ENCODE data around the gene ERC2. TPM values are rescaled to one million over a fixed set of nuclear protein-coding genes. Genes with fewer than 3 reads are reported as not detected.
"Not testable (repeated sequence)": the region's sequence is repeated elsewhere in the genome, so short reads cannot be mapped to it uniquely, and the experiment has no call there.

The ERC2 gene
- total RNA-seq, 3 donors from 2014 or later: 0.16 TPM; not detected in 2

GRCh38 chr3:56094170-56094569 is 374.1 kb downstream of the ERC2 start:
- ATAC-seq (no peak), DNase-seq (no peak)
- Mint-ChIP-seq H3K4me3 (no peak overlapping the region), H3K36me3 (ENCODE audit: insufficient read depth) (no peaks in the 10 kb centered on the region), H3K9me3 (peaks cover 3% of the 10 kb centered on the region), H3K4me1 (ENCODE audit: low read depth) (no peaks in the 10 kb centered on the region), H3K27me3 (ENCODE audit: low read depth) (peaks cover 4% of the 10 kb centered on the region)

- no peaks in the 10 kb centered on the region for H3K9me3 Mint-ChIP-seq
- H3K36me3 Mint-ChIP-seq (ENCODE audit: insufficient read depth): no peaks in the 10 kb centered on the region
- ATAC-seq (no peak), DNase-seq (no peak)
- no peak overlapping the region for H3K4me3 Mint-ChIP-seq
- H3K27me3 Mint-ChIP-seq (ENCODE audit: low read depth): peaks cover 4% of the 10 kb centered on the region
- H3K4me1 Mint-ChIP-seq (ENCODE audit: low read depth): no peaks in the 10 kb centered on the region
These were observed 378.5 kb downstream of the ERC2 start for GRCh38 chr3:56089739-56090138.

DNA sequence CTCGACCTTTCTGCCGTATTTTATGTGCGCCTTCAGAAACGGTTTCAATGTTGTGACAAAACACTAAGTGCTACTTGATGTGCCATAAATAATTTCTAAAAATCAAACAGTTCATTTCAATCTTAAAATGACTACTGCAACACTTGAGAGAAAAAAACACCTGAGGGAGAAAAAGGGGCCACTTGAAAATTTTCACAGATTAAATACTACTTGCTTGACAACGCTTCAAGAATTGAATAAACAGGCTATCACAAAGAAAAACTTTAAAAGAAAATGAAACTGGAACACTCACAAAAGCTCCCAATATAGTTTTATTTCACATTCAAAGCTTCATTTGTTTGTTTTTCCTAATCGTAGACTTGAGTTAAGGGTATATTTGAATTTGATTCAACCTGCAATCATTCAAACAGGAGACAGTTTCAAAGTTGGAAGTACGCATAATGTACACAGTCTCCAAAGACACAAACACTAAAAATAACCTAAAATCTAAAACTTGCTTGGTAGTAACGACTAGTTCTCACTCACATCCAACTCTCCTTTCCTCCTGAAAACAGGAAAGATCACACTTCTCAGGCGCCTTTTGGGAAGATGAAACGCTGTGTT is 380.7 kb downstream of the ERC2 start:
- Mint-ChIP-seq H3K9me3 (no peaks in the 10 kb centered on the region), H3K27me3 (ENCODE audit: low read depth) (peaks cover 4% of the 10 kb centered on the region), H3K4me1 (ENCODE audit: low read depth) (no peaks in the 10 kb centered on the region), H3K36me3 (ENCODE audit: insufficient read depth) (no peaks in the 10 kb centered on the region), H3K4me3 (no peak overlapping the region)
- DNase-seq (no peak), ATAC-seq (no peak)

- no peaks in the 10 kb centered on the region for H3K9me3 Mint-ChIP-seq
- DNase-seq (no peak), ATAC-seq (no peak)
- H3K27me3 Mint-ChIP-seq (ENCODE audit: low read depth): peaks cover 4% of the 10 kb centered on the region
- no peaks in the 10 kb centered on the region for H3K4me1 Mint-ChIP-seq (ENCODE audit: low read depth)
- no peaks in the 10 kb centered on the region for H3K36me3 Mint-ChIP-seq (ENCODE audit: insufficient read depth)
- no peak overlapping the region for H3K4me3 Mint-ChIP-seq
These were observed 381.9 kb downstream of the ERC2 start for GRCh38 chr3:56086355-56086754.

- no peaks in the 10 kb centered on the region for H3K4me1 Mint-ChIP-seq (ENCODE audit: low read depth)
- no peaks in the 10 kb centered on the region for H3K36me3 Mint-ChIP-seq (ENCODE audit: insufficient read depth)
- ATAC-seq (no peak), DNase-seq (no peak)
- H3K4me3 Mint-ChIP-seq: no peak overlapping the region
- no peaks in the 10 kb centered on the region for H3K9me3 Mint-ChIP-seq
- H3K27me3 Mint-ChIP-seq (ENCODE audit: low read depth): no peaks in the 10 kb centered on the region
These were observed 387.0 kb downstream of the ERC2 start for GRCh38 chr3:56081246-56081645.

GRCh38 chr3:56076746-56077145 is 391.5 kb downstream of the ERC2 start:
- Mint-ChIP-seq H3K4me1 (ENCODE audit: low read depth) (no peaks in the 10 kb centered on the region), H3K27me3 (ENCODE audit: low read depth) (no peaks in the 10 kb centered on the region), H3K4me3 (no peak overlapping the region), H3K36me3 (ENCODE audit: insufficient read depth) (no peaks in the 10 kb centered on the region), H3K9me3 (no peaks in the 10 kb centered on the region)
- DNase-seq (no peak), ATAC-seq (no peak)

DNA sequence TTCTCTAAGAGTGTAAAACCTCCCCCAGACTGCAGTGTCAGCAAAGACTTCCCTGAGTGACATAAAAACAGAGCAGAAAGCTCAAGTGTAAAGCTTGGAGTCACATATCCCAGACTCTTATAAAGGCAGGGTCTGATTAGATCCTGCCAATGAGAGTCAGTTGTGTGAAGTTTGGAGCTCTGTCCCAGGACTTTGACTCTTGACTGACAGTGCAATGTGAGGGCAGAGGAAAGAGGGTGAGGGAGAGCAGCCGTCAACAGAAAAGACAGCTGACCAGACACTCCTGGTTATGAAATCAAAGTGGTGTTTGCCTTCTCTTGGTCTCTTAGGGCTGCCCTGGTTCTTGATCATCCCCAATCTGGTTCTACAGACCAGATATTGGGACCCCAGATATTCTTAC is 393.2 kb downstream of the ERC2 start:
- Mint-ChIP-seq H3K27me3 (ENCODE audit: low read depth) (no peaks in the 10 kb centered on the region), H3K36me3 (ENCODE audit: insufficient read depth) (no peaks in the 10 kb centered on the region), H3K9me3 (no peaks in the 10 kb centered on the region), H3K4me1 (ENCODE audit: low read depth) (no peaks in the 10 kb centered on the region), H3K4me3 (no peak overlapping the region)
- ATAC-seq: no peak
- no peak for DNase-seq

GRCh38 chr3:56069766-56070165 is 398.5 kb downstream of the ERC2 start:
- ATAC-seq: no peak
- H3K9me3 Mint-ChIP-seq: peaks cover 9% of the 10 kb centered on the region
- DNase-seq: no peak
- no peak overlapping the region for H3K4me3 Mint-ChIP-seq
- no peaks in the 10 kb centered on the region for H3K4me1 Mint-ChIP-seq (ENCODE audit: low read depth)
- no peaks in the 10 kb centered on the region for H3K36me3 Mint-ChIP-seq (ENCODE audit: insufficient read depth)
- peaks cover 4% of the 10 kb centered on the region for H3K27me3 Mint-ChIP-seq (ENCODE audit: low read depth)

DNA sequence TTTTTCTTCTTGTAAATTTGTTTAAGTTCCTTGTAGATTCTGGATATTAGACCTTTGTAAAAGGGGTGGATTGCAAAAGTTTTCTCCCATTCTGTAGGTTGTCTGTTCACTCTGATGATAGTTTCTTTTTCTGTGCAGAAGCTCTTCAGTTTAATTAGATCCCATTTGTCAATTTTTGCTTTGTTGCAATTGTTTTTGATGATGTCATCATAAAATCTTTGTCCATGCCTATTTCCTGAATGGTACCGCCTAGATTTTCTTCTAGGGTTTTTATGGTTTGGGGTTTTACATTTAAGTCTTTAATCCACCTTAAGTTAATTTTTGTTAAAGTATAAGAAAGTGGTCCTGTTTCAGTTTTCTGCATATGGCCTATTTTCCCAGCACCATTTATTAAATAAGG is 401.9 kb downstream of the ERC2 start:
- H3K4me1 Mint-ChIP-seq (ENCODE audit: low read depth); H3K27me3 Mint-ChIP-seq (ENCODE audit: low read depth); DNase-seq; H3K4me3 Mint-ChIP-seq; ATAC-seq; H3K36me3 Mint-ChIP-seq (ENCODE audit: insufficient read depth): not testable (repeated sequence)
- peaks cover 13% of the 10 kb centered on the region for H3K9me3 Mint-ChIP-seq

GRCh38 chr3:56064684-56065083 is 403.6 kb downstream of the ERC2 start:
- no peak for DNase-seq
- no peak for ATAC-seq
- no peaks in the 10 kb centered on the region for H3K36me3 Mint-ChIP-seq (ENCODE audit: insufficient read depth)
- H3K27me3 Mint-ChIP-seq (ENCODE audit: low read depth): peaks cover 4% of the 10 kb centered on the region
- H3K4me3 Mint-ChIP-seq: no peak overlapping the region
- H3K4me1 Mint-ChIP-seq (ENCODE audit: low read depth): no peaks in the 10 kb centered on the region
- H3K9me3 Mint-ChIP-seq: peaks cover 13% of the 10 kb centered on the region

DNA sequence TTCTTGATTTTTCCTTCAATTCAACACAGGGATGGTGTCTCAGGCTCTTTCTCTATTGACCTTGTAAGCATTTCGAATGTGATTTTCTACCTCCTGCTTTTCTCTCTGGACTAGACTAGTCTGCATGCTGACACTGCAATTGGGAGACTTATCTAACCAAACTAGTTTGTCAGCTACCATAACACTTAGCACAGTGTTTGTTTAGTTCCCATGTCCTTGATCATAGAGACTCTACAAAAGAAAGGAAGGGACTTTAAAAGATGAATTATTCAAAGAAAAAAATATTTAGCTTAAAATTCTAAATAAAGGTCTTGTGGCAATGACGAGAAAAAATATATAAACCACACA is 407.0 kb downstream of the ERC2 start:
- H3K4me1 Mint-ChIP-seq (ENCODE audit: low read depth): no peaks in the 10 kb centered on the region
- no peak overlapping the region for H3K4me3 Mint-ChIP-seq
- no peaks in the 10 kb centered on the region for H3K36me3 Mint-ChIP-seq (ENCODE audit: insufficient read depth)
- ATAC-seq: no peak
- no peaks in the 10 kb centered on the region for H3K27me3 Mint-ChIP-seq (ENCODE audit: low read depth)
- DNase-seq: no peak
- peaks cover 3% of the 10 kb centered on the region for H3K9me3 Mint-ChIP-seq

DNA sequence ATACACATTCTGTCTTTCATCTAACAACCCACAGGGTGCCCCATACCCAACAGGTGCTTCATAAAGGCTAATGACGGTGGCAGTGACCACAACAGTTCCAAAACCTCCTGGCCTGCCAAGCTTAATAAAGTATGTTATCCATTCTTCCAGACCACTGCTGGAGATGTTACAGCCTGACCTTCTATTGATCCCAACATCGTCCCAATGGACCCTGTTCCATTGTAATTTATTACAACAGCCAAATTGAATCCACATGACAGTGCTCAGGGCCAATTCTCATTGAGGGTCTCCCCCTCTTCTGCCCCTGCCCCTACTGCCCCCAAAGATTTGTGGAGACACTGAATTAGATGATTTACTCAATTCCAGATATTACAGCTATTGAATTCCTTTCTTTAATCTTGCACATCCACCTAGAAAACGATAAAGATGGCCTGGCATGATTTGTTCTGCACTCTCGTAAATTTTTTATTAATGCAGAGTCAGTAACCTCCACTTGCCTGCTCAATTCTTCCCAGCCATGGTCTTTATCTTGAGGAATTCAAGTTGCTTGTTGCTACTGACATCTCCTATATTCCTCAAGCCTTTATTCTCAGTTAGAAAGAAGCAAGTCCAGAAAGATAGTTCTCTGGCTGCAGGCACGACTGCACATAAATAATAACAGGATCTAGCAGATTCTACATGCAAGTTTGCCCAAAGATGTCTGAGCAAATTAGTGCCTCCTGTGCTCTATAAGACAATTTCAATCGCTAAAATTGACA is 407.6 kb downstream of the ERC2 start:
- Mint-ChIP-seq H3K4me1 (ENCODE audit: low read depth) (no peaks in the 10 kb centered on the region), H3K9me3 (peaks cover 3% of the 10 kb centered on the region), H3K36me3 (ENCODE audit: insufficient read depth) (no peaks in the 10 kb centered on the region), H3K27me3 (ENCODE audit: low read depth) (no peaks in the 10 kb centered on the region), H3K4me3 (no peak overlapping the region)
- no peak for ATAC-seq
- no peak for DNase-seq

DNA sequence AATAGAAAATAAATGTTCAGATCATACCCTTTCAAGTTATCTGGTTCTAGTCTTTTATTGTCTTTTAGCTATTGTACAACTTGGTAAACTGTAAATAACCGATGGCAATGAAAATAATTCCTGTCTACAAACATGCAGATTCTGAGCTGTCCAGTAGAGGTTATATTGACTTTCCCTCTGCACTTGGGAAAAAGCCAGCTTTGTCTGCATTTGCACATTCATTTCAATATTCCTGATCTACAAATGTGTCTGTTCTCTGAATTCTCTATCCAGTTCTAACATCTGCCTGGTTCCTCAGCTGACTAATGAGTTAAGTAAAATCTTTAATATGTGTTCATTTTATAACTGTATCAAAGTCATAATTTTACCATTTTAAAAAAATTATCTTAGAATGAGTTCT is 408.5 kb downstream of the ERC2 start:
- Mint-ChIP-seq H3K27me3 (ENCODE audit: low read depth) (no peaks in the 10 kb centered on the region), H3K36me3 (ENCODE audit: insufficient read depth) (no peaks in the 10 kb centered on the region)
- ATAC-seq: no peak

GRCh38 chr3:56055951-56056350 is 412.3 kb downstream of the ERC2 start:
- Mint-ChIP-seq H3K9me3 (no peaks in the 10 kb centered on the region), H3K36me3 (ENCODE audit: insufficient read depth) (no peaks in the 10 kb centered on the region), H3K27me3 (ENCODE audit: low read depth) (no peaks in the 10 kb centered on the region), H3K4me1 (ENCODE audit: low read depth) (no peaks in the 10 kb centered on the region), H3K4me3 (no peak overlapping the region)
- DNase-seq: no peak
- no peak for ATAC-seq

More for the DNA sequence above, 408.5 kb downstream of the ERC2 start:
- Mint-ChIP-seq H3K4me1 (ENCODE audit: low read depth) (no peaks in the 10 kb centered on the region), H3K9me3 (peaks cover 3% of the 10 kb centered on the region), H3K4me3 (no peak overlapping the region)
- DNase-seq: no peak

GRCh38 chr3:56055546-56055945 is 412.7 kb downstream of the ERC2 start:
- no peak for ATAC-seq
- H3K4me1 Mint-ChIP-seq (ENCODE audit: low read depth): no peaks in the 10 kb centered on the region
- no peaks in the 10 kb centered on the region for H3K36me3 Mint-ChIP-seq (ENCODE audit: insufficient read depth)
- no peak for DNase-seq
- no peaks in the 10 kb centered on the region for H3K27me3 Mint-ChIP-seq (ENCODE audit: low read depth)
- H3K9me3 Mint-ChIP-seq: no peaks in the 10 kb centered on the region
- no peak overlapping the region for H3K4me3 Mint-ChIP-seq
